OCI-LY7 (cell line): ENCODE measurements around the gene CEP112.

Experiments
- CTCF ChIP-seq: fragments of 200-600 bp; sonication (generic); conservative IDR thresholded peaks from 2 replicates; pipeline ENCODE4 v1.5.1; 2014; ENCODE audit warnings: mild to moderate bottlenecking, antibody characterized with exemption, low read length, moderate library complexity, mixed read lengths
- EZH2phosphoT487 ChIP-seq: fragments of 200-600 bp; sonication (generic); IDR thresholded peaks from 2 replicates; pipeline ENCODE4 v1.6.1; 2018; ENCODE audit warnings: low read depth, borderline replicate concordance, mild to moderate bottlenecking, mixed run types, antibody characterized with exemption, low read length, moderate library complexity, mixed read lengths

GRCh38 chr17:66021757-66022156 is 170.2 kb downstream of the CEP112 start:
- TF ChIP-seq CTCF = peak; percentile 58
- TF ChIP-seq EZH2phosphoT487 = no peak
